Smooth muscle cell (in vitro differentiated cells): Measurements from ENCODE around the gene KLHL42. TPM values are rescaled to one million over a fixed set of nuclear protein-coding genes. Genes with fewer than 3 reads are reported as not detected.

Experiments used
- DNase-seq: peaks from one replicate; lab custom pipeline; 2025; ENCODE audit not compliant: unreplicated experiment; lab: John Stamatoyannopoulos, UW
- H2AFZ ChIP-seq: fragments of 200-600 bp; sonication (generic); 2 replicates; pipeline ENCODE4 v1.6.0; 2016; ENCODE audit warnings: antibody characterized with exemption, low read depth, mild to moderate bottlenecking
- H3F3A ChIP-seq: fragments of 200-600 bp; sonication (generic); 2 replicates; pipeline ENCODE4 v1.6.0; 2017; ENCODE audit warnings: antibody characterized with exemption, low read depth
- H3K27ac ChIP-seq: fragments of 200-600 bp; sonication (generic); 2 replicates; pipeline ENCODE4 v1.5.1; 2016; ENCODE audit warnings: low read depth, mild to moderate bottlenecking
- H3K27me3 ChIP-seq: fragments of 200-600 bp; sonication (generic); 2 replicates; pipeline ENCODE4 v1.6.1; 2016; ENCODE audit warnings: low read depth, mild to moderate bottlenecking
- H3K36me3 ChIP-seq: fragments of 200-600 bp; sonication (generic); 2 replicates; pipeline ENCODE4 v1.5.1; 2016; ENCODE audit warnings: low read depth
- H3K4me1 ChIP-seq: fragments of 200-600 bp; sonication (generic); 2 replicates; pipeline ENCODE4 v1.5.1; 2016; ENCODE audit warnings: low read depth
- H3K4me2 ChIP-seq: fragments of 200-600 bp; sonication (generic); 2 replicates; pipeline ENCODE4 v1.6.0; 2016; ENCODE audit warnings: mild to moderate bottlenecking
- H3K4me3 ChIP-seq: fragments of 200-600 bp; sonication (generic); 2 replicates; pipeline ENCODE4 v1.5.1; 2016; ENCODE audit warnings: mild to moderate bottlenecking
- H3K79me2 ChIP-seq: fragments of 200-600 bp; sonication (generic); 2 replicates; pipeline ENCODE4 v1.6.0; 2016; ENCODE audit warnings: low read depth, mild to moderate bottlenecking
- H3K9ac ChIP-seq: fragments of 200-600 bp; sonication (generic); 2 replicates; pipeline ENCODE4 v1.6.0; 2016; ENCODE audit warnings: low read depth
- H3K9me3 ChIP-seq: fragments of 200-600 bp; sonication (generic); replicated peaks from 2 replicates; pipeline ENCODE4 v1.5.1; 2016; ENCODE audit warnings: low read depth
- H4K20me1 ChIP-seq: fragments of 200-600 bp; sonication (generic); 2 replicates; pipeline ENCODE4 v1.6.0; 2016; ENCODE audit warnings: low read depth
- CTCF ChIP-seq: fragments of 200-600 bp; sonication (generic); IDR thresholded peaks from 2 replicates; pipeline ENCODE4 v1.5.1; 2017; ENCODE audit warnings: borderline replicate concordance, mild to moderate bottlenecking, antibody characterized with exemption; ENCODE audit not compliant: insufficient read depth, poor library complexity, severe bottlenecking
- WGBS: methylation state at CpG from one replicate; pipeline ENCODE4 v1.1.7; 2016; ENCODE audit warnings: low lambda C conversion rate; 5-methylcytosine and 5-hydroxymethylcytosine counted together
- polyA plus RNA-seq: library from polyadenylated mRNA; unstranded; fragments of >200 nt; fragmentation: Nextera tagmentation; extraction: Ambion mirVana; gene quantifications from 2 replicates; pipeline ENCODE4 v1.2.1, GENCODE V29; 2016
- total RNA-seq: library from RNA; depleted of rRNA; stranded (reverse); fragments of >200 nt; gene quantifications from 2 replicates; pipeline ENCODE4 v1.2.3, GENCODE V29; 2014

Gene KLHL42
- total and polyA plus RNA-seq, 2 experiments from 2014 or later: 25.6 to 35.4 TPM

- H3K27ac ChIP-seq: peak overlapping the region; percentile 27
- H3K36me3 ChIP-seq: peaks cover 6% of the 10 kb centered on the region
- H3K4me3 ChIP-seq: no peak overlapping the region
- no peak overlapping the region for H3K4me2 ChIP-seq
- H3K9ac ChIP-seq: no peak overlapping the region
- no peaks in the 10 kb centered on the region for H3F3A ChIP-seq
- no peak overlapping the region for H2AFZ ChIP-seq
- H3K27me3 ChIP-seq: no peaks in the 10 kb centered on the region
- no peaks in the 10 kb centered on the region for H3K4me1 ChIP-seq
- 86% methylated on average over 3 of the region's 3 CpGs for WGBS
- no peak for TF ChIP-seq CTCF
- no peaks in the 10 kb centered on the region for H4K20me1 ChIP-seq
- no peaks in the 10 kb centered on the region for H3K79me2 ChIP-seq
- no peak for DNase-seq
- no peaks in the 10 kb centered on the region for H3K9me3 ChIP-seq
Measured at GRCh38 chr12:27747111-27747820, 32.8 kb upstream of the KLHL42 start.

- no peak for TF ChIP-seq CTCF
- no peak for DNase-seq
- Histone ChIP-seq H3F3A (no peaks in the 10 kb centered on the region), H3K79me2 (no peaks in the 10 kb centered on the region), H3K4me3 (no peak overlapping the region), H3K9me3 (no peaks in the 10 kb centered on the region), H3K36me3 (peaks cover 14% of the 10 kb centered on the region), H3K27ac (no peak overlapping the region), H4K20me1 (no peaks in the 10 kb centered on the region), H3K4me2 (no peak overlapping the region), H2AFZ (no peak overlapping the region), H3K27me3 (no peaks in the 10 kb centered on the region), H3K4me1 (no peaks in the 10 kb centered on the region), H3K9ac (no peak overlapping the region)
- WGBS: 85% methylated on average over 15 of the region's 15 CpGs
Measured at GRCh38 chr12:27751386-27752047, 28.5 kb upstream of the KLHL42 start.

GRCh38 chr12:27754795-27755194 is 25.2 kb upstream of the KLHL42 start:
- H3K36me3 ChIP-seq: peaks cover 14% of the 10 kb centered on the region
- no peak for TF ChIP-seq CTCF
- WGBS: 94% methylated on average over 3 of the region's 3 CpGs
- no peaks in the 10 kb centered on the region for H3K27me3 ChIP-seq
- no peaks in the 10 kb centered on the region for H3F3A ChIP-seq
- no peaks in the 10 kb centered on the region for H4K20me1 ChIP-seq
- no peaks in the 10 kb centered on the region for H3K79me2 ChIP-seq
- no peak overlapping the region for H2AFZ ChIP-seq
- no peaks in the 10 kb centered on the region for H3K4me1 ChIP-seq
- H3K9ac ChIP-seq: no peak overlapping the region
- H3K4me3 ChIP-seq: no peak overlapping the region
- DNase-seq: no peak
- H3K9me3 ChIP-seq: no peaks in the 10 kb centered on the region
- no peak overlapping the region for H3K27ac ChIP-seq
- no peak overlapping the region for H3K4me2 ChIP-seq
